Measurements from ENCODE around the gene MAGI3.

GRCh38 chr1:113389953-113390834, at the start of gene MAGI3:
- TF ChIP-seq CTCF (IDR thresholded peaks at IDR 0.05), result no peak
- TF ChIP-seq EZH2 (IDR thresholded peaks at IDR 0.05; ENCODE audit: borderline replicate concordance, insufficient read depth, low read depth, low read length, poor library complexity, severe bottlenecking), result no peak

Data from B cell (primary cell).